Tibial nerve (tissue), 4 donors: ENCODE data around the gene DPP3. TPM values are rescaled to one million over a fixed set of nuclear protein-coding genes. Genes with fewer than 3 reads are reported as not detected.

ENCODE experiments used
- DNase-seq, 2 donors: peaks; one replicate each; pipeline ENCODE4 v3.0.0-alpha.2; 2019; ENCODE audit warnings: low spot score in 2 of 2
- H3K27ac ChIP-seq, 4 donors: fragments of 200-600 bp; sonication (generic) in 3 of 4; one replicate each; pipeline ENCODE4 v1.5.1; 2017 to 2019; ENCODE audit warnings: mild to moderate bottlenecking in 1 of 4
- H3K27me3 ChIP-seq, 2 donors: fragments of 200-600 bp; sonication (generic) in 1 of 2; one replicate each; pipeline versions ENCODE4 v1.5.1 to v1.6.0; 2017 to 2019
- H3K36me3 ChIP-seq, 3 donors: fragments of 200-600 bp; sonication (generic); one replicate each; pipeline ENCODE4 v1.5.1; 2018 to 2019
- H3K4me1 ChIP-seq, 4 donors: fragments of 200-600 bp; sonication (generic) in 3 of 4; one replicate each; pipeline ENCODE4 v1.5.1; 2017 to 2019
- H3K4me3 ChIP-seq, 4 donors: fragments of 200-600 bp; sonication (generic) in 3 of 4; one replicate each; pipeline ENCODE4 v1.5.1; 2017 to 2019; ENCODE audit warnings: mild to moderate bottlenecking in 1 of 4, moderate library complexity in 1 of 4
- H3K9me3 ChIP-seq, 4 donors: fragments of 200-600 bp; sonication (generic) in 3 of 4; one replicate each; pipeline ENCODE4 v1.5.1; 2017 to 2019
- EP300 ChIP-seq, 2 donors: sonication (generic); formaldehyde crosslinking; IDR thresholded peaks; one replicate each; pipeline ENCODE4 v1.6.1; 2017; ENCODE audit warnings: antibody characterized with exemption in 2 of 2, mild to moderate bottlenecking in 1 of 2
- POLR2A ChIP-seq, 2 donors: fragments of 450-650 bp; IDR thresholded peaks; one replicate each; pipeline ENCODE4 v1.6.1; 2017; ENCODE audit warnings: antibody characterized with exemption in 2 of 2, mild to moderate bottlenecking in 2 of 2, moderate library complexity in 2 of 2
- WGBS, 2 donors: methylation state at CpG; one replicate each; pipeline ENCODE4 v1.1.5; 2018; 5-methylcytosine and 5-hydroxymethylcytosine counted together
- total RNA-seq, 4 donors: library from RNA; depleted of rRNA; stranded (reverse); fragments of >200 nt; gene quantifications; one replicate each; pipeline ENCODE4 v1.1.0, GENCODE V29; 2016
- TF ChIP-seq, protein P1 (sequence below), 5 experiments: fragments of 200-600 bp in 3 of 5; fragments of 450-650 bp in 2 of 5; sonication (generic) in 3 of 5; IDR thresholded peaks; one replicate each; pipeline ENCODE4 v1.5.1; 2016 to 2019; ENCODE audit warnings: antibody characterized with exemption in 5 of 5, mild to moderate bottlenecking in 3 of 5, moderate library complexity in 2 of 5

Gene DPP3
- total RNA-seq, 4 donors from 2014 or later: 12.2 to 41.8 (median 25.0) TPM

DNA sequence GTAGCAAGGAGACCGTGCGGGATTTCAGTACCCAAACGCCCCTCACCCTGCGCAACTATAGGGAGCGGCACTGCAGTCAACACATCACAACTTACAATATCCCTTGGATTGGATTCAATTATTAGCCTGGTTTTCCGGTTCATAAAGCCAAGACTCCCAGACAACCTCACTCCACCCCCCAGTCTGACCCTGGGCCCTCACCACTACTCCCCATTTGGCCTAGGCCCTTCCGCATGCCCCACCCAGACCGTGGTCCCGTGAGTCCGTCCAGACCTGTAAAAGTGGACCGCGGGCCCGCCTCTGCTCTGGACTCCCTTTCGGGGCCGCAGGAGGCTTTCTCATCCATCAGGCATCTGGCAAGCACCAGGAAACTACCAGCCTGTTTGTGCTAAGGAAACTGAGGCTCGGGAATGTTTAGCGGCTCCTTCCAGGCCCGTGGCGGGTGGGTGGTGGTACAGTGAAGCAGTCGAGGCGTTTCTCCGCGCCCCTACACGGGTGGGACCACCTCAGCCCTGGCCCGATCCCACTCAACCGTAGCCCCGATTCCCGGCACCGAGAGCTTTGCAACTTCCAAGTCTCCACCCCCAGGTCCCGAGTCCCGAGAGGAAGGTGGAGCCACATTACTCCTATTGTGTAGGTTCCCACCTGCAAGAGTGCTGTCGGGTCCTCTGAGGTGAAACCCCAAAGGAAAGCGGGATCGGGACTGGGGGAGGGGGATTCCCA is 679 bp upstream of the DPP3 start:
- 0 to 3% methylated on average over 24 to 29 of the region's 34 CpGs for WGBS, 2 donors
- peaks cover 0 to 44% (median 0%) of the 10 kb centered on the region in 3 donors for H3K36me3 ChIP-seq
- peak in 1 of 2 donors; percentile 39 for DNase-seq
- no peaks in the 10 kb centered on the region for H3K27me3 ChIP-seq
- H3K27ac ChIP-seq: peak overlapping the region; percentile 73 to 94 (median 91)
- TF ChIP-seq, protein P1, sequence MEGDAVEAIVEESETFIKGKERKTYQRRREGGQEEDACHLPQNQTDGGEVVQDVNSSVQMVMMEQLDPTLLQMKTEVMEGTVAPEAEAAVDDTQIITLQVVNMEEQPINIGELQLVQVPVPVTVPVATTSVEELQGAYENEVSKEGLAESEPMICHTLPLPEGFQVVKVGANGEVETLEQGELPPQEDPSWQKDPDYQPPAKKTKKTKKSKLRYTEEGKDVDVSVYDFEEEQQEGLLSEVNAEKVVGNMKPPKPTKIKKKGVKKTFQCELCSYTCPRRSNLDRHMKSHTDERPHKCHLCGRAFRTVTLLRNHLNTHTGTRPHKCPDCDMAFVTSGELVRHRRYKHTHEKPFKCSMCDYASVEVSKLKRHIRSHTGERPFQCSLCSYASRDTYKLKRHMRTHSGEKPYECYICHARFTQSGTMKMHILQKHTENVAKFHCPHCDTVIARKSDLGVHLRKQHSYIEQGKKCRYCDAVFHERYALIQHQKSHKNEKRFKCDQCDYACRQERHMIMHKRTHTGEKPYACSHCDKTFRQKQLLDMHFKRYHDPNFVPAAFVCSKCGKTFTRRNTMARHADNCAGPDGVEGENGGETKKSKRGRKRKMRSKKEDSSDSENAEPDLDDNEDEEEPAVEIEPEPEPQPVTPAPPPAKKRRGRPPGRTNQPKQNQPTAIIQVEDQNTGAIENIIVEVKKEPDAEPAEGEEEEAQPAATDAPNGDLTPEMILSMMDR (IDR thresholded peaks at IDR 0.05): no peak
- TF ChIP-seq POLR2A (IDR thresholded peaks at IDR 0.05): no peak
- TF ChIP-seq EP300 (IDR thresholded peaks at IDR 0.05): no peak
- peaks cover 0 to 26% (median 9%) of the 10 kb centered on the region in 4 donors for H3K4me1 ChIP-seq
- H3K4me3 ChIP-seq: peak overlapping the region; percentile 57 to 98 (median 78)
- H3K9me3 ChIP-seq: no peaks in the 10 kb centered on the region

GRCh38 chr11:66484806-66485380 is 4.7 kb downstream of the DPP3 start:
- 77 to 84% methylated on average over 7 of the region's 7 CpGs for WGBS, 2 donors
- Histone ChIP-seq H3K27me3 (no peaks in the 10 kb centered on the region), H3K4me3 (no peak overlapping the region), H3K36me3 (peaks cover 0 to 70% (median 0%) of the 10 kb centered on the region in 3 donors), H3K4me1 (peaks cover 0 to 9% (median 3%) of the 10 kb centered on the region in 4 donors), H3K9me3 (no peaks in the 10 kb centered on the region), H3K27ac (no peak overlapping the region)
- no peak for DNase-seq
- TF ChIP-seq EP300 (IDR thresholded peaks at IDR 0.05): no peak
- no peak for TF ChIP-seq POLR2A (IDR thresholded peaks at IDR 0.05)
- TF ChIP-seq, protein P1 (IDR thresholded peaks at IDR 0.05): no peak

GRCh38 chr11:66488957-66489356 is 8.7 kb downstream of the DPP3 start:
- TF ChIP-seq POLR2A (IDR thresholded peaks at IDR 0.05) (no peak), EP300 (IDR thresholded peaks at IDR 0.05) (no peak)
- TF ChIP-seq, protein P1 (IDR thresholded peaks at IDR 0.05): no peak
- Histone ChIP-seq H3K36me3 (peaks cover 0 to 96% (median 0%) of the 10 kb centered on the region in 3 donors), H3K9me3 (no peaks in the 10 kb centered on the region), H3K4me3 (no peak overlapping the region), H3K27ac (no peak overlapping the region), H3K4me1 (no peaks in the 10 kb centered on the region), H3K27me3 (no peaks in the 10 kb centered on the region)
- WGBS, 2 donors: 89 to 94% methylated on average over 10 of the region's 10 CpGs
- no peak for DNase-seq

- H3K27me3 ChIP-seq: no peaks in the 10 kb centered on the region
- H3K36me3 ChIP-seq: peaks cover 0 to 97% (median 0%) of the 10 kb centered on the region in 3 donors
- WGBS, 2 donors: 88 to 97% methylated on average over 6 to 7 of the region's 7 CpGs
- H3K27ac ChIP-seq: no peak overlapping the region
- DNase-seq: no peak
- H3K4me3 ChIP-seq: no peak overlapping the region
- TF ChIP-seq, protein P1 (IDR thresholded peaks at IDR 0.05): no peak
- TF ChIP-seq EP300 (IDR thresholded peaks at IDR 0.05): no peak
- TF ChIP-seq POLR2A (IDR thresholded peaks at IDR 0.05): no peak
- H3K9me3 ChIP-seq: no peaks in the 10 kb centered on the region
- no peaks in the 10 kb centered on the region for H3K4me1 ChIP-seq
These were observed 9.4 kb downstream of the DPP3 start for GRCh38 chr11:66489636-66490035.

DNA sequence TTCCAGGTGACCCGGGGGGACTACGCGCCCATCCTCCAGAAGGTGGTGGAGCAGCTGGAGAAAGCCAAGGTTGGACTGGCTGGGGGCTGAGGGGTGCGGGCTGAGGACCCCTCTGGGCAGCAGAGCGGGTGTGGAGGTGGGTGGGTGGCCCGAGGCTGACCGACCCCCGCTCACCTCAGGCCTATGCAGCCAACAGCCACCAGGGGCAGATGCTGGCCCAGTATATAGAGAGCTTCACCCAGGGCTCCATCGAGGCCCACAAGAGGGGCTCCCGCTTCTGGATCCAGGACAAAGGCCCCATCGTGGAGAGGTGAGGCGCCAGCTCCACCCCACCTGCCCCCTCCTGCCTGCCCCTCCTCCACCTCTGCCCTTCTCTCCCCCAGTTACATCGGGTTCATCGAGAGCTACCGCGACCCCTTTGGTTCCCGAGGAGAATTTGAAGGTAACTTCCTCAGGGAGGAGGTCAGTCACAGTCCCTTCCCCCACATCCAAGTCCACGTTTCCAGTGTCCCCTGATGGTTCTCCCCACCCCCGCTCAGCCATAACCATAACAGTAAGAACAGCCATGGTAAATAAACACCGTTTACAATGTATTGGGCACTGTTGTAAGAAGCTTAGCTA is 11.2 kb downstream of the DPP3 start:
- H3K9me3 ChIP-seq: no peaks in the 10 kb centered on the region

More for the DNA sequence above, 11.2 kb downstream of the DPP3 start:
- H3K36me3 ChIP-seq: peaks cover 0 to 97% (median 0%) of the 10 kb centered on the region in 3 donors
- no peaks in the 10 kb centered on the region for H3K27me3 ChIP-seq
- TF ChIP-seq EP300 (IDR thresholded peaks at IDR 0.05): no peak
- TF ChIP-seq POLR2A (IDR thresholded peaks at IDR 0.05): no peak
- TF ChIP-seq, protein P1 (IDR thresholded peaks at IDR 0.05): no peak
- 55 to 61% methylated on average over 20 of the region's 20 CpGs for WGBS, 2 donors
- H3K4me1 ChIP-seq: no peaks in the 10 kb centered on the region
- H3K4me3 ChIP-seq: no peak overlapping the region
- DNase-seq: no peak
- H3K27ac ChIP-seq: no peak overlapping the region
